HepG2 (cell line): ENCODE measurements around the gene AQP5. TPM values are rescaled to one million over a fixed set of nuclear protein-coding genes. Genes with fewer than 3 reads are reported as not detected.

Source experiments
- ATAC-seq: fragments of 200-7000 bp; cut with Tn5 transposase; 3 replicates; pipeline ENCODE4 v1.9.1; 2020; ENCODE audit warnings: mild to moderate bottlenecking, moderate library complexity
- BruUV-seq: library from RNA; stranded (reverse); fragments of 400-500 nt; replicated peaks from 2 replicates; lab custom pipeline; 2021; lab: Mats Ljungman, UMichigan
- CTCF ChIA-PET: fragments of 300-600 bp; formaldehyde crosslinking; extraction: SDS; loops from one replicate; lab custom pipeline; 2021; ENCODE audit warnings: low total read pairs, inconsistent platforms, low intra/inter-chr PET ratio; lab: Yijun Ruan, JAX
- POLR2A ChIA-PET: fragments of 350-600 bp; sonication (Branson Sonifier 250); formaldehyde crosslinking; loops from one replicate; lab custom pipeline; 2020; ENCODE audit warnings: antibody characterized with exemption, inconsistent platforms; lab: Yijun Ruan, JAX
- DNase-seq: peaks from one replicate; pipeline ENCODE4 v3.0.0-alpha.2; 2015; ENCODE audit warnings: low spot score
- FAIRE-seq: peaks from 3 replicates; lab custom pipeline; 2011; peaks lifted over from hg19 to GRCh38; lab: Jason Lieb, UNC
- H2AFZ ChIP-seq: one replicate; pipeline ENCODE4 v1.6.1; 2011; ENCODE audit warnings: low read length, inconsistent platforms
- H3K27ac ChIP-seq: fragments of 300-600 bp; 3 replicates; pipeline ENCODE4 v1.8.0; 2011; ENCODE audit warnings: mixed run types, mild to moderate bottlenecking, mixed read lengths, low read length, inconsistent platforms; ENCODE audit not compliant: insufficient read depth; ENCODE audit errors: extremely low read length
- H3K27me3 ChIP-seq, 2 experiments: fragments of 200-600 bp in 1 of 2; 2 replicates in 1 of 2; 3 replicates in 1 of 2; pipeline versions ENCODE4 v1.6.0 to v1.8.0; 2011; ENCODE audit warnings: low read length in 2 of 2, mild to moderate bottlenecking in 2 of 2, moderate library complexity in 2 of 2, inconsistent platforms in 1 of 2; ENCODE audit not compliant: insufficient read depth in 2 of 2, control insufficient read depth in 1 of 2
- H3K36me3 ChIP-seq, 2 experiments: fragments of 200-600 bp in 1 of 2; replicated peaks in 1 of 2; 2 replicates in 1 of 2; 3 replicates in 1 of 2; pipeline versions ENCODE4 v1.5.1 to v1.8.0; 2011; ENCODE audit warnings: low read length in 2 of 2, inconsistent platforms in 1 of 2; ENCODE audit not compliant: insufficient read depth in 2 of 2, control insufficient read depth in 1 of 2
- H3K4me1 ChIP-seq: 2 replicates; pipeline ENCODE4 v1.5.1; 2012; ENCODE audit warnings: low read length, inconsistent platforms; ENCODE audit not compliant: insufficient read depth
- H3K4me2 ChIP-seq: 2 replicates; pipeline ENCODE4 v1.6.0; 2011; ENCODE audit warnings: low read depth, low read length, inconsistent platforms
- H3K4me3 ChIP-seq, 3 experiments: fragments of 200-600 bp in 1 of 3; sonication (generic), shearing (Covaris generic) in 1 of 3; replicated peaks in 1 of 3; 2 replicates each; pipeline ENCODE4 v1.5.1; 2011 to 2016; ENCODE audit warnings: low read length in 3 of 3, inconsistent platforms in 2 of 3, low read depth in 2 of 3, mild to moderate bottlenecking in 2 of 3, control low read depth in 1 of 3, mixed read lengths in 1 of 3; ENCODE audit not compliant: insufficient read depth in 1 of 3
- H3K79me2 ChIP-seq: one replicate; pipeline ENCODE4 v1.6.1; 2011; ENCODE audit warnings: low read length, inconsistent platforms; ENCODE audit not compliant: insufficient read depth
- H3K9ac ChIP-seq: 2 replicates; pipeline ENCODE4 v1.6.0; 2011; ENCODE audit warnings: mild to moderate bottlenecking, low read depth, low read length, inconsistent platforms; ENCODE audit not compliant: insufficient read depth
- H3K9me3 ChIP-seq: 2 replicates; pipeline ENCODE4 v1.5.1; 2012; ENCODE audit warnings: mild to moderate bottlenecking, low read length
- H4K20me1 ChIP-seq: 2 replicates; pipeline ENCODE4 v1.6.0; 2011; ENCODE audit warnings: inconsistent platforms, mild to moderate bottlenecking, low read length, moderate library complexity; ENCODE audit not compliant: insufficient read depth
- AGO1 ChIP-seq: fragments of 200-400 bp; formaldehyde crosslinking; IDR thresholded peaks from 2 replicates; pipeline ENCODE4 v1.6.1; 2017; ENCODE audit warnings: mild to moderate bottlenecking, low read depth, low read length, moderate library complexity; ENCODE audit not compliant: poor library complexity, severe bottlenecking
- ATF3 ChIP-seq: sonication (generic); formaldehyde crosslinking; IDR thresholded peaks from 2 replicates; pipeline ENCODE4 v1.4.0; 2020; ENCODE audit warnings: missing genetic modification reagents
- ATM ChIP-seq: fragments of 450-650 bp; IDR thresholded peaks from 2 replicates; pipeline ENCODE4 v1.7.1; 2017; ENCODE audit warnings: mild to moderate bottlenecking, borderline replicate concordance
- HIC2 ChIP-seq: sonication (generic); formaldehyde crosslinking; IDR thresholded peaks from 2 replicates; pipeline ENCODE4 v1.9.0; 2022; ENCODE audit warnings: low read depth, missing genetic modification reagents
- HNF4A ChIP-seq: sonication (generic); formaldehyde crosslinking; IDR thresholded peaks from 2 replicates; pipeline ENCODE4 v1.4.0; 2020; ENCODE audit warnings: missing genetic modification reagents
- HNF4G ChIP-seq, 2 experiments: sonication (generic) in 1 of 2; formaldehyde crosslinking in 1 of 2; IDR thresholded peaks; 2 replicates each; pipeline versions ENCODE4 v1.4.0 to v1.6.1; 2011 to 2020; ENCODE audit warnings: borderline replicate concordance in 2 of 2, low read depth in 2 of 2, mild to moderate bottlenecking in 2 of 2, low read length in 1 of 2, missing genetic modification reagents in 1 of 2, moderate library complexity in 1 of 2
- LBX2 ChIP-seq: sonication (generic); formaldehyde crosslinking; IDR thresholded peaks from 2 replicates; pipeline ENCODE4 v1.5.0; 2020; ENCODE audit warnings: missing genetic modification reagents, mild to moderate bottlenecking, borderline replicate concordance
- NR2F2 ChIP-seq: IDR thresholded peaks from 2 replicates; pipeline ENCODE4 v1.6.1; 2012; ENCODE audit warnings: low read depth, inconsistent platforms, borderline replicate concordance
- SNAPC5 ChIP-seq: sonication (generic); formaldehyde crosslinking; IDR thresholded peaks from 2 replicates; pipeline ENCODE4 v1.8.1; 2023; ENCODE audit warnings: mild to moderate bottlenecking, missing genetic modification reagents, borderline replicate concordance
- ZBTB26 ChIP-seq: IDR thresholded peaks from 2 replicates; pipeline ENCODE4 v1.6.1; 2016; ENCODE audit warnings: missing compliant biosample characterization, missing genetic modification reagents, borderline replicate concordance
- ZNF3 ChIP-seq: IDR thresholded peaks from 2 replicates; pipeline ENCODE4 v1.7.0; 2017; ENCODE audit warnings: inconsistent platforms
- ZNF367 ChIP-seq: sonication (generic); formaldehyde crosslinking; IDR thresholded peaks from 2 replicates; pipeline ENCODE4 v1.4.0; 2020; ENCODE audit warnings: missing genetic modification reagents, borderline replicate concordance
- ZNF576 ChIP-seq: sonication (generic); formaldehyde crosslinking; IDR thresholded peaks from 2 replicates; pipeline ENCODE4 v1.4.0; 2020; ENCODE audit warnings: mild to moderate bottlenecking, missing genetic modification reagents
- ZNF577 ChIP-seq: sonication (generic); formaldehyde crosslinking; IDR thresholded peaks from 2 replicates; pipeline ENCODE4 v1.4.0; 2020; ENCODE audit warnings: mild to moderate bottlenecking, low read depth, missing genetic modification reagents, borderline replicate concordance
- ZNF652 ChIP-seq: IDR thresholded peaks from 2 replicates; pipeline ENCODE4 v1.6.1; 2016; ENCODE audit warnings: low read depth, borderline replicate concordance
- ZNF777 ChIP-seq: sonication (generic); formaldehyde crosslinking; IDR thresholded peaks from 2 replicates; pipeline ENCODE4 v1.4.0; 2020; ENCODE audit warnings: missing genetic modification reagents
- ZNF781 ChIP-seq: sonication (generic); formaldehyde crosslinking; IDR thresholded peaks from 2 replicates; pipeline ENCODE4 v1.5.1; 2020; ENCODE audit warnings: borderline replicate concordance, mild to moderate bottlenecking, missing genetic modification reagents; ENCODE audit errors: not compliant biosample characterization
- ZZZ3 ChIP-seq: sonication (generic); formaldehyde crosslinking; IDR thresholded peaks from 2 replicates; pipeline ENCODE4 v1.4.0; 2020; ENCODE audit warnings: missing genetic modification reagents, mild to moderate bottlenecking, borderline replicate concordance
- WGBS: methylation state at CpG from one replicate; pipeline ENCODE4 v1.1.6; 2017; ENCODE audit warnings: low lambda C conversion rate; 5-methylcytosine and 5-hydroxymethylcytosine counted together
- in situ Hi-C: cut with HindIII; loops from 2 replicates; pipeline ENCODE4 v1.10.0; 2017; ENCODE audit warnings: low pct_unique_long_range_greater_than_20kb; ENCODE audit not compliant: extremely low pct_ligation_motif_present
- intact Hi-C: fragments of 100-400 bp; cut with micrococcal nuclease; formaldehyde crosslinking; loops from one replicate; pipeline ENCODE4 v1.10.0; 2022; ENCODE audit not compliant: unreplicated experiment
- polyA plus RNA-seq, 8 experiments: library from polyadenylated mRNA; depleted of rRNA in 3 of 8; stranded (reverse) in 7 of 8; unstranded in 1 of 8; fragments of >200 nt; fragmentation: Illumina TruSeq in 4 of 8; extraction: Trizol in 4 of 8; gene quantifications; 2 replicates each; pipeline versions ENCODE4 v1.2.1 to v1.2.3, GENCODE V29; 2011 to 2016; ENCODE audit warnings: low read depth in 4 of 8, missing spikeins in 1 of 8, mixed read lengths in 1 of 8; ENCODE audit not compliant: insufficient read depth in 1 of 8
- total RNA-seq, 5 experiments: library from RNA; depleted of rRNA; stranded (reverse); fragments of >200 nt; fragmentation: Illumina TruSeq; extraction: Trizol; gene quantifications; 2 replicates each; pipeline ENCODE4 v1.2.3, GENCODE V29; 2016; ENCODE audit warnings: low read depth in 1 of 5

AQP5 gene
- total and polyA plus RNA-seq, 2 of the 13 experiments (the other 11 are each of a cell fraction or from before 2014, with no cell fraction given): not detected

GRCh38 chr12:49943625-49943960 lies 18.1 kb upstream of the AQP5 start (continued):
- TF ChIP-seq ATF3 (CRISPR knock-in tag) (no peak), ZNF576 (no peak), ZNF652 (CRISPR knock-in tag) (no peak), ZNF367 (CRISPR knock-in tag) (no peak), ZNF577 (CRISPR knock-in tag) (no peak), SNAPC5 (no peak), ZZZ3 (CRISPR knock-in tag) (no peak), AGO1 (no peak), ATM (no peak)

GRCh38 chr12:49944046-49944445 lies 17.6 kb upstream of the AQP5 start:
- H3K4me3 ChIP-seq: no peak overlapping the region

More at GRCh38 chr12:49944046-49944445, 17.6 kb upstream of the AQP5 start:
- intact Hi-C loops: loop anchor here (10.0 kb wide), 1 partner anchor 79 kb away; no protein-coding TSS in a partner anchor
- Histone ChIP-seq H4K20me1 (no peaks in the 10 kb centered on the region), H3K4me1 (peaks cover 29% of the 10 kb centered on the region), H3K79me2 (no peaks in the 10 kb centered on the region), H3K9me3 (no peaks in the 10 kb centered on the region), H3K27ac (no peak overlapping the region), H2AFZ (no peak overlapping the region), H3K9ac (no peak overlapping the region), H3K4me2 (no peak overlapping the region), H3K27me3 (peaks cover 4 to 9% of the 10 kb centered on the region in 2 experiments; a peak in 3 of 5 replicates), H3K36me3 (no peaks in the 10 kb centered on the region)
- ATAC-seq (peak; percentile 63), DNase-seq (no peak), FAIRE-seq (no peak)
- ChIA-PET CTCF (no interaction called here), POLR2A (no interaction called here)
- in situ Hi-C loops: loop anchor here (5.0 kb wide), 1 partner anchor 77 kb away; no protein-coding TSS in a partner anchor
- no TSS peak for BruUV-seq
- WGBS: 0% methylated on average over 2 of the region's 5 CpGs
- no peak for TF ChIP-seq ZNF781 (CRISPR knock-in tag)
- TF ChIP-seq ZBTB26 (CRISPR knock-in tag): peak; percentile 90
- TF ChIP-seq LBX2: no peak
- peak; percentile 94 for TF ChIP-seq ZNF3 (CRISPR knock-in tag)
- TF ChIP-seq NR2F2: no peak
- TF ChIP-seq HIC2 (CRISPR knock-in tag): 0 out of 2 replicates have a peak, but pooled peaks have one; percentile 55
- peak; percentile 47; the same call in 1 of the 2 replicates for TF ChIP-seq HNF4G (IDR thresholded peaks at IDR 0.05; ENCODE audit: borderline replicate concordance, low read depth, low read length)
- TF ChIP-seq HNF4G (CRISPR knock-in tag; IDR thresholded peaks at IDR 0.05; ENCODE audit: borderline replicate concordance, low read depth): no peak
- peak; percentile 60 for TF ChIP-seq HNF4A (CRISPR knock-in tag)
- no peak for TF ChIP-seq ZNF777 (CRISPR knock-in tag)
